ENCODE results near the gene PLXNB3. TPM values are rescaled to one million over a fixed set of nuclear protein-coding genes. Genes with fewer than 3 reads are reported as not detected.

The PLXNB3 gene
- total RNA-seq, 2 donors from 2014 or later, result 40.8 to 52.2 TPM

DNA sequence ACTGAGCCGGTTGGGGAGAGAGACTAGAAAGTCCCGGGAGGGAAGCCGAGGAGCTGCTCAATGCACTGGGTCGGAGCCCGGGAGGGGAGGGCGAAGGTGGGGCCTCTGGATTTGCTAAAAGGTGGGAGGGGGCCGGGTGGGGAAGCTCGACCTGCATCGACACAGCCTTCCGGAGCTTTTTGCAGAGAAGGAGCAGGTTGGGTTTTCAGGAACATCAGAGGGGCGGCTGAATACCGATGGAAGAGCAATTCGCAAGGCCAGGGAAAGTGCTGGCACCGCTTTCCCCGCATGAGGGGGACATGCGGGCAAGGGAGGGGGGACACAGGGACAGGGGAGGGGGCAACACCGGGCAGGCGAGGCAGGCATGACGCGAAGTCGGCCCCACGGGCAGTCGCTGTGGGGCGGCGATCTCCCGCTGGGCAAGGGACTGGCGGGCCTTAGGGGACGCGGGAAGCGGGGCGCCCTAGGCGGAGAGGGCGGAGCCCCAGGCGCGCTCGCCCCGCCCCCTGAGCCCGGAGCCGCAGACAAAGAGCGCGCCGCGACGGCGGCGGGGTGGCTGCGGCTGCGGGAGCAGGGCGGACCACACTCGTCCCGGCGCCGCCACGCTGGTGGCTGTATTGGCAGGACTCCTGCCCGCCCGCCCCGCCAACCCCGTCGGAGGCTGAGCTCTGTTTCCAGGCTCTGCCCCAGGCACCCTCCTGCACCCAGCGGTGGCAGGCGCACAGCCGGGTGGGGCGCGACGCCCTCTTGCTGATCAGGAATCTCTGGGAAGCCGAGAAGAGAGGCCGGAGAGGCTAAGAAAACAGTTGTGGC is 54.7 kb downstream of the PLXNB3 start:
- H3K27ac ChIP-seq, result no peak overlapping the region

DNA sequence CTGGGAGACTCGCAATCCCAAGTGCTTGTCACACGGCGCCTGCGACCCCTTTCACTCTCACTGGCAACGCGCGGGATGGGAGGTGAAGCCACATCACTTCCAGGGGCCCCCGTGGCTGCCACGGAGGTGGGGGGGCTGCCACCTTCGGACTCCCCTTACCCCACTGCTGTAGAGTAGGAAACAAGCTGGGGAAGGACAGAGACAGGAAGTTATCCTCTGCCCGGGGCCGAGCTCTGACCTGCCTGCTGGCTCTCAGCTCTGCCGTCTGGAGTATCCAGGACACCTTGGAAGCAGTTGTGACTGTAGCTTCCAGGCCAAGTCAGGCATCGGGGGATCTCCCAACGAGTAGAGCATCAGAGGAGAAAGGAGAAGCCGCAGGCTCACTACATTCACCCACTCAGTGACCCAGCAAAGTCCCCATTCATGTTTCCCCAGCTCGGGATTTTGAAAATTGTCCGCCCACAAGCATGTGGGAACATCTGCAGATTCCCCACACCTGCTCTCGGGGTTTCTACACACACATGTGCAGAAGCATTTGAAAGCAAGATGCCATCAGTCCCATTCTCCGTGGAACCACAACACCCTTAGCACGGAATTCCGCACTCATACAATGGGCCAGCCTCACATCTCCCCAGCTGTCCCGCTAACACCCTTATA is 55.5 kb downstream of the PLXNB3 start:
- no peaks in the 10 kb centered on the region for H3K27me3 ChIP-seq (replicated peaks; ENCODE audit: insufficient read depth)
- no peaks in the 10 kb centered on the region for H3K36me3 ChIP-seq
- no peak overlapping the region for H3K27ac ChIP-seq
- TF ChIP-seq, protein P1, sequence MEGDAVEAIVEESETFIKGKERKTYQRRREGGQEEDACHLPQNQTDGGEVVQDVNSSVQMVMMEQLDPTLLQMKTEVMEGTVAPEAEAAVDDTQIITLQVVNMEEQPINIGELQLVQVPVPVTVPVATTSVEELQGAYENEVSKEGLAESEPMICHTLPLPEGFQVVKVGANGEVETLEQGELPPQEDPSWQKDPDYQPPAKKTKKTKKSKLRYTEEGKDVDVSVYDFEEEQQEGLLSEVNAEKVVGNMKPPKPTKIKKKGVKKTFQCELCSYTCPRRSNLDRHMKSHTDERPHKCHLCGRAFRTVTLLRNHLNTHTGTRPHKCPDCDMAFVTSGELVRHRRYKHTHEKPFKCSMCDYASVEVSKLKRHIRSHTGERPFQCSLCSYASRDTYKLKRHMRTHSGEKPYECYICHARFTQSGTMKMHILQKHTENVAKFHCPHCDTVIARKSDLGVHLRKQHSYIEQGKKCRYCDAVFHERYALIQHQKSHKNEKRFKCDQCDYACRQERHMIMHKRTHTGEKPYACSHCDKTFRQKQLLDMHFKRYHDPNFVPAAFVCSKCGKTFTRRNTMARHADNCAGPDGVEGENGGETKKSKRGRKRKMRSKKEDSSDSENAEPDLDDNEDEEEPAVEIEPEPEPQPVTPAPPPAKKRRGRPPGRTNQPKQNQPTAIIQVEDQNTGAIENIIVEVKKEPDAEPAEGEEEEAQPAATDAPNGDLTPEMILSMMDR (IDR thresholded peaks at IDR 0.05), result no peak
- DNase-seq (ENCODE audit: low spot score) (no peak), ATAC-seq (ENCODE audit: insufficient number of reproducible peaks, low FRiP score, low read depth) (no peak)
- H3K9me3 ChIP-seq, result no peaks in the 10 kb centered on the region
- peaks cover 0 to 3% of the 10 kb centered on the region in 2 donors for H3K4me1 ChIP-seq (ENCODE audit: control insufficient read depth in 1 of 2, low read depth in 2 of 2)
- peak overlapping the region; percentile 65 for H3K4me3 ChIP-seq

More for the DNA sequence above, 54.7 kb downstream of the PLXNB3 start:
- peak overlapping the region; percentile 65 for H3K4me3 ChIP-seq
- H3K36me3 ChIP-seq, result no peaks in the 10 kb centered on the region
- no peaks in the 10 kb centered on the region for H3K27me3 ChIP-seq (replicated peaks; ENCODE audit: insufficient read depth)
- TF ChIP-seq, protein P1 (IDR thresholded peaks at IDR 0.05), result no peak
- ATAC-seq (ENCODE audit: insufficient number of reproducible peaks, low FRiP score, low read depth) (no peak), DNase-seq (ENCODE audit: low spot score) (no peak)
- no peaks in the 10 kb centered on the region for H3K9me3 ChIP-seq
- peaks cover 0 to 3% of the 10 kb centered on the region in 2 donors for H3K4me1 ChIP-seq (ENCODE audit: control insufficient read depth in 1 of 2, low read depth in 2 of 2)

DNA sequence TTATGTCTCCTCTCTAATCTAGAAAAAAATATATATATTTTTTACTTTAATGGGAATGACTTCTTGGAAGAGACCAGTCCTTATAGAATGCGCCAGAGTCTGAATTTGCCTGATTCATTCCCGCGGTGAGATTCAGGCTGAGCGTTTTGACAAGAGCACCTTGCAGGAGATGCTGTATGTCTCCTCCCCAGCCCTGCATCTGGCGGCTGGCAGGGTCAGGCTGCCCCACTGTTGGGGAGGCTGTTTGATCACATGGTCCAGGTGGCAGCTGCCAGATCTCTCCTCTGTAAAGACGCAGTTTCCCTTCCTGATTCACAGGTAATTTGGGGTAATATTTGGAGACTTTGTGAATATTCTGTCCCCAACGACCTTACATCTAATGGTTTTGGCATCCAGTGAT is 56.6 kb downstream of the PLXNB3 start:
- ATAC-seq (ENCODE audit: insufficient number of reproducible peaks, low FRiP score, low read depth) (no peak), DNase-seq (ENCODE audit: low spot score) (no peak)
- Histone ChIP-seq H3K27me3 (replicated peaks; ENCODE audit: insufficient read depth) (no peaks in the 10 kb centered on the region), H3K4me1 (ENCODE audit: control insufficient read depth in 1 of 2, low read depth in 2 of 2) (peaks cover 0 to 3% of the 10 kb centered on the region in 2 donors), H3K27ac (no peak overlapping the region), H3K4me3 (no peak overlapping the region), H3K9me3 (no peaks in the 10 kb centered on the region), H3K36me3 (no peaks in the 10 kb centered on the region)
- TF ChIP-seq, protein P1 (IDR thresholded peaks at IDR 0.05), result no peak

DNA sequence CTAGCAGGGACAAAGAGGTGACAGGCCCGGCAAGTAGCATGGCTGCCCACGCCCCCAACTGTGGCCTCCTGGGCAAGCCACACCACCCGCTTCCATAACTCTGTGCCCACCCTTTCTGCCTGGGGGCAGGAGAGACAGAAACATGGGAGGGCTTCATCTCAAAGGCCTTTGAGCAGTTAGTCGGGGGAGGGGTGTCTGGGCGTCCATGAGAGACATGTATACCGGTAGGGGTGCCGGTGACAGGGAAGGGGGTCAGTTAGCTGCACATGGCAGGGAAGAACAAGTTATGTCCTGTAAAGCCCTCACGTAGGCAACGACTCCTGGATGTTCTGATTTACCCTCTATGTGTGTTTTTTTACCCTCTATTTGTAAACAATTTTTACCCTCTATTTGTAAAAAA is 57.0 kb downstream of the PLXNB3 start:
- TF ChIP-seq, protein P1 (IDR thresholded peaks at IDR 0.05), result no peak
- Histone ChIP-seq H3K27me3 (replicated peaks; ENCODE audit: insufficient read depth) (no peaks in the 10 kb centered on the region), H3K36me3 (no peaks in the 10 kb centered on the region), H3K4me1 (ENCODE audit: control insufficient read depth in 1 of 2, low read depth in 2 of 2) (peaks cover 0 to 3% of the 10 kb centered on the region in 2 donors), H3K27ac (no peak overlapping the region), H3K9me3 (no peaks in the 10 kb centered on the region), H3K4me3 (no peak overlapping the region)
- no peak for DNase-seq (ENCODE audit: low spot score)
- ATAC-seq (ENCODE audit: insufficient number of reproducible peaks, low FRiP score, low read depth), result no peak

DNA sequence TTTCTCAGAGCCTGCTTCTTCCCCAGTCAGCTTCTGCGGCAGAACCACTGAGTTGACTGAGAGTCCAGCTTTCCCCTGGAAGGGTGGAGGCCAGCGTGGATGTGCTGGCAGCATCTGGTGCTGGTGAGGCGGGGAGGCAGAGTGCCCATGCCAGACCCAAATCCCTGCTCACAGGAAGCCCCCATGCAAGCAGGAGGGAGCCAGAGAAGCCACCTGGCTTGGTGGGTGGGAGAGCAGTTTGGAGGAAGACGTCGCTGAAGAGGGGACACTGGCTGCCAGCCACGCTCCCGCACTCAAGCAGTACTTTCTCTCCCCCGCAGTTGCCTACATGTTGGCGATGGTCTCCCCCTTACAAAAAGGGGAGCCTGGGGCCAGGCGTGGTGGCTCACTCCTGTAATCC is 60.3 kb downstream of the PLXNB3 start:
- TF ChIP-seq, protein P1 (IDR thresholded peaks at IDR 0.05), result no peak
- no peak overlapping the region for H3K4me3 ChIP-seq
- DNase-seq (ENCODE audit: low spot score) (no peak), ATAC-seq (ENCODE audit: insufficient number of reproducible peaks, low FRiP score, low read depth) (no peak)
- H3K27me3 ChIP-seq (replicated peaks; ENCODE audit: insufficient read depth), result no peaks in the 10 kb centered on the region
- H3K4me1 ChIP-seq (ENCODE audit: control insufficient read depth in 1 of 2, low read depth in 2 of 2), result peaks cover 0 to 3% of the 10 kb centered on the region in 2 donors
- no peaks in the 10 kb centered on the region for H3K9me3 ChIP-seq
- H3K36me3 ChIP-seq, result no peaks in the 10 kb centered on the region
- no peak overlapping the region for H3K27ac ChIP-seq
